Stimulated activated CD4-positive, alpha-beta T cell treated with anti-CD3 and anti-CD28 coated beads, Interleukin-1b, Interleukin-23, amount 100 ng/mL, for 1 hour (primary cell): ENCODE results near the gene TBCD.

Experiments
- DNase-seq, 2 donors: peaks; one replicate each; pipeline ENCODE4 v3.0.0-alpha.2; 2020; ENCODE audit warnings: low read depth in 2 of 2

Gene TBCD

DNA sequence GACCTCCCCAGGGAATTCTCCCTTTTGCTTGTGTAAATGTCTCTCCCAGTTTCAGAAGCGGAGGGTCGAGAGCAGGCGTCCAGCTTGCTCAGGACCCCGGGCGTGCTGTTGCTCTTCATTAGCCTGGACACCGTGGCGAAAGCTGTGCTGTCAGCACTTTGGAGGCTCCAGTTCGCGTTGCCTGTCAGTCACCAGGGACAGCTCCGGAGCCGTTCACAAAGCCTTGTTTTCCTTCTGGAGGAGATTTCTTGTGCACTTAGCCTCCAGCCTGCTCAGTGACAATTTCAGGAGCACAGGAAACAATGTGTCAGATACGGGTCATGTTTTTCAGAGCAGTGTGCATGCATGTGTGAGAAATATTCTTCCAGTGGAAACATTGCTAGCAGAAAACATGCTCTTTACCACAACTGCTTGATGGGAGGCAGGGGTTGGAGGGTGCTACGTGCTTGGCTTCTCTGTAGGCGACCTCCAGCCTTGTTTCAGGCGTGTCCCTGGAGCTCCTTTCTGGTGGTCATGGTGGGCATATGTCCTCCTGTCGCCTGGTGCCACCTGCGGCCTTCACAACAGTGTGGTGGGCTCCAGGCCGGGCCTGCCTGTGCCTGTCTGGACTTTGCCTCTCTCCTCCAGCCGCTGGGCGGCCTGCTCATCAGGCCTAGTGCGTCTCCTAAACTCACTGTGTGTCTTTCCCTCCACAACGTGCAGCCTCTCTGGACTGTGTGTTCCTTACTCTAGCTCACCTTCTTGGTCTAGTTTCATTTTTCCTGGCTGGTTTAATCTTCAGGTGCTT is 59.0 kb downstream of the TBCD start:
- no peak for DNase-seq

DNA sequence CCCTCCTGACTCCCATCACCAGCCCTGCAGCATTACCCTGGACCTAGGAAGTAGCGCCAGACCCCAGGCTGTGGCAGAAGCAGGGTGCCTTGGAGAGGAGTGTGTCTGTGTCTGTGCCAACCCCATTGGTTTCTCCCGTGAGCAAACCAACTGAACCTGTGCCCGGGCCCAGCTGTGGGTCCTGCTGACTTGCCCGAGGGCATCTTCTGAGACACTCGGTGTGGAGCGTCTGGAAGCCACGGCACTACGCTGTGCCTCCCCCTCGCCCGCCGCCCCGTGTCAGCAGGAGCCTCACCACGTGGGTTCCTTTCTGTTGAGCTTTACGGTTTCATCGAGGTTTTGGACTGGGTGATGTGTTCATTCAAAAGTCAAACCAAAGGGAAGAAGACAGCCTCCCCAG is 60.2 kb downstream of the TBCD start:
- DNase-seq = no peak

DNA sequence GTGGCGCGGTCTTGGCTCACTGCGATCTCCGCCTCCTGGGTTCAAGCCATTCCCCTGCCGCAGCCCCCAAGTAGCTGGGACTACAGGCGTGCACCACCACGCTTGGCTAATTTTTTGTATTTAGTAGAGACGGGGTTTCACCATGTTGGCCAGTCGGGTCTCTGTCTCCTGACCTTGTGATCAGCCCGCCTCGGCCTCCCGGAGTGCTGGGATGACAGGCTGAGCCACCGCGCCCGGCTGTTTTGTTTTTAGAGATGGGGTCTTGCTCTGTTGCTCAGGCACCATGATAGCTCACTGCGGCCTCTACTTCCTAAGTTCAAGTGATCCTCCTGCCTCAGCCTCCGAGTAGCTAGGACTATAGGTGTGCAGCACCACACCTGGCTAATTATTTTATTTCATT is 60.7 kb downstream of the TBCD start:
- DNase-seq = no peak

DNA sequence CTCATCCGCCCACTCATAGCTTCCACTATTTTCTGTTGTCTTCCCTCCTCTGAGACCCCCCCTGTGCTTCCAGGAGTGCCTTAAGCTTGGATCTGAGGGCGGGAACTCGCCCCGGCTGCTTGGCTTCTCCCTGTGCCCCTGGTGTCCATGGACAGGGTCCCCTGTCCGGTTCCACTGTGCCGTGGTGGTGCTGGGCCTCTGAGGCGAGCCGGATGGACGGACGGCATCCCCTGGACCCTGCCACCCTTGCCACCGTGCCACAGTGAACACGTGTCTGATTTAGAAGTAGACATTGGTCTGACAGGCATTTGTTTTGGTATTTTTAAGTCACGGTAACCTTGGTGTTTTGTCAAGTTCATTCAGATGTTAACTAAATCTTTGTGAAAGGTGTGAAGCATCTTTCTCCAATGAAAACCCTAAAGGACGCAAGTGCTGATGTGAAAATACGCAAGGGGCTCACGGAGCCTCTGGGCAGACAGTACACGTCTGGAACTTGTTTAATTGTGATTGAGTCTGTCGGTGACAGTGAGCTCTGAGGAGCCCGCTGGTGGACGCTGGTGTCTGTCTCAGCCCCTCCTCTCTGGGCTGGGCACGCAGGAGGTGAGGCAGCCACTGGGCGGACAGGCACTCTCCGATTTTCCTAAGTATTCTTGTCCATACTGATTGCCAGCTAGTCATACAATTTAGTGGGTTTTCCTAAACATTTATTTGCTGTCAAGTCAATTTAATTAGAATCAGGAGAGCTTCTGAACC is 61.6 kb downstream of the TBCD start:
- DNase-seq = no peak

DNA sequence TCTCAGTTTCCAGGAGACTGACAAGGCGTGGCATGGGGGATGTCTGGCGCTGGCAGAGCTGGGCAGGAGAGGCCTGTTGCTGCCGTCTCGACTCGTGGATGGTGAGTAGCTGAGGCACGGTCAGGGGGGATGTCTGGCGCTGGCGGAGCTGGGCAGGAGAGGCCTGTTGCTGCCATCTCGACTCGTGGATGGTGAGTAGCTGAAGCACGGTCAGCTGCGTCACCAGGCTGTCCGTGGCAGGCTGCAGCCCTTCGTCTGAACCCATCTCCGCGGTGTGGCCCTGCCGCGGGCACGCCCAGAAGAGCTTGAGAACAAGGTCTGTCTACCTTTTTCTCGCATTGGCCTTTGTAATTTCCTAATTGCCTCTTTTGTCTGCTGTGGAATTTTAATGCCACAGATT is 63.0 kb downstream of the TBCD start:
- DNase-seq = no peak

DNA sequence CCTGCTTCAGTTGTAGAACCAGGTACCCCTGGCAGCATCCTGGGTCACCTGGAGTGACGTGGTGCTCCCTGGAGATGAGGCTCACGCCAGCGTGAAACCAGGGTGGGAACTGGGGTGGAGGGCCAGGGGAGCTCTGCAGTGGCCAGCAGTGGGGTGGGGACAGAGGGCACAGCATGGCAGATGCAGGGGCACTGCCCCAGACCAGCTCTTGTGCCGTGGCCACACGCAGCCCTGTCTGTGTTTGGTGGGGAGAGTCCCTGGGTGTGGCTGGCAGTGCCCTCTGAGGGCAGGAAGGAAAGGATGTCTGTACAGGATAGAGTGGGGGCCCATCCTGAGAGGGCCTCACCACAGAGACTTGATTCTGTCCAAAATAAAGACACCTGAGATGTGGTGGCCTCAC is 63.5 kb downstream of the TBCD start:
- no peak for DNase-seq

DNA sequence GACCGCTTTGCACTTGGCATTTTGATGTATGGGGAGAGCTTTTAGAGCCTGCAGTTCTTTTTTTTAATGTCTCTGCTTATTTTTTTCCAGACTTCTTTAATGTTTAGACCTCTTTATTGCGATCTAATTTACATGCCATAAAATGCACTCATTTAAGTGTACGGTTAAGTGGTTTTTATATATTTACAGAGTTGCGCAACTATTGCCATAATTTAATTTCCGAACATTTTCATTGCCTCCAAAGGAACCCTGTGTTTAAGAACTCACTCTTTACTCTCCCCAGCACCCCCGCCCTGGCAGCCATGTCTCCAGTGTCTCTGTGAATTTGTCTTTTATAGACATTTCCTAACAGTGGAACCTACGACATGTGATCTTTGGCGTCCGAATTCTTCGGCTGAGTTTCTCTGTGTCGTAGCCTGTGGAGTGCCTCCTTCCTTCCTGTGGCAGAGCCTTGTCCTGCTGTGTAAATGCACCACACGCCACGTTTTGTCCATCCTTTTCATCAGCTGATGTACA is 64.0 kb downstream of the TBCD start:
- DNase-seq = no peak

DNA sequence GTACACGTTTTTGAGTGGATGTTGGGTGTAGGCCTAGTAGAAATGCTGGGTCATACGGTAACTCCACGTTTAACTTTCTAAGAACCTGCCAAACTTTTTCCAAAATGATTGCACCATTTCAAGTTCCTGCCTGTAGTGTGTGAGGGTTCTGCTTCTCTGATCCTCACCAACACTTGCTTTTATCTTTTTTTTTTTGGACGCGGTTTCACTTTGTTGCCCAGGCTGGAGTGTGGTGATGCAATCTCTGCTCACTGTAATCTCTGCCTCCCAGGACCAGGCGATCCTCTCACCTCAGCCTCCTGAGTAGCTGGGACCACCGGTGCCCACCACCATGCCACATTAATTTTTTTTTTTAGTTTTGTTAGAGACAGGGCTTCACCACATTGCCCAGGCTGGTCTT is 64.5 kb downstream of the TBCD start:
- DNase-seq = no peak

DNA sequence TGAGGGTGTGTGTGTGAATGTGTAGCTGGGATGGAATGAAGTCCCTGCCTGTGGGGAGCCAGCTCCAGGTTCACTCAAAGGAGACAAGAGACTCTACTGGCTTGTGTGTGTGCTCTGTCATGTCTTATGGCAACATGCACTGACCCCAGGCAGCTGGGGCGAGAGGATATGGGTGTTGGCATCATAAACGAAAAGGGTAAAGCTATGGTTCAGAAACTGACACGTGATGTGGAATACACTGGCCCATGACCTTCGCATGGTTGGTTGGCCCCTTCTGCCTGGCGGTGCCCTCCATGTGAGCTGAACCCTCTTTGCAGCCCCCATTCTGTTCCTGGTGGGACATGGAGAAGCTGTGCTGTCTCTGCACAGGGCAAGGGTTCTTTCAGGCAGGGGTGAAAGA is 66.1 kb downstream of the TBCD start:
- DNase-seq = no peak

DNA sequence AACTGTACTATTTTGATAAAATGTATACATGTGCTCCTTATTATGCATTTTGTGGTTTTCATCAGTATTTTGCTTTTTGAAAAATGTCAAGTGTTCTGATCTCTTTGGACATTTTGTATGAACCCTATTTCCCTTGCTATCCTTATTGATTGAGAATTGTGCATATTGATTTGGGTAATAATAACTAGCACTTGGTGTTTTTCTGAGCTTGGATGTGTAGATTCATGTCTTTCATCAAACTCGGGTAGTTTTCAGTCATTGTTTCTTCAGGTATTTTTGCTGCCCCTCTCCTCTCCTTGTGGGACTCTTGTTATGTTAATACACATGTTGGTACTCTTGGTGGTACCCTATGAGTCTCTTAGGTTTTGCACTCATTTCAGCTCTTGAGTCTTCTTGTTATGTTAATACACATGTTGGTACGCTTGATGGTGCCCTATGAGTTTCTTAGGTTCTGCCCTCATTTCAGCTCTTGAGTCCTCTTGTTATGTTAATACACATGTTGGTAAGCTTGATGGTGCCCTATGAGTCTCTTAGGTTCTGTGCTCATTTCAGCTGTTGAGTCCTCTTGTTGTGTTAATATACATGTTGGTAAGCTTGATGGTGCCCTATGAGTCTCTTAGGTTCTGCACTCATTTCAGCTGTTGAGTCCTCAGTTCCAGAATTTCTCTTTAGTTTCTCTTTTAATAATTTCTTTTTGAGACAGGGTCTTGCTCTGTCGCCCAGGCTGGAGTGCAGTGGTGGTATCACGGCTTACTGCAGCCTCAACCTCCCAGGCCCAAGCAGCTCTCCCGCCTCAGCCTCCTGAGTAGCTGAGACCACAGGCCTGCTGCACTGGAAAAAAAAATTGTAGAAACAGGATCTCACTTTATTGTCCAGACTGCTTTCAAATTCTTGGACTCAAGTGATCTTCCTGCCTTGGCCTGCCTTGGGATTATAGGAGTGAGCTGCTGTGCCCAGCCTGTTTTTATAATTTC is 68.7 kb downstream of the TBCD start:
- no peak for DNase-seq

DNA sequence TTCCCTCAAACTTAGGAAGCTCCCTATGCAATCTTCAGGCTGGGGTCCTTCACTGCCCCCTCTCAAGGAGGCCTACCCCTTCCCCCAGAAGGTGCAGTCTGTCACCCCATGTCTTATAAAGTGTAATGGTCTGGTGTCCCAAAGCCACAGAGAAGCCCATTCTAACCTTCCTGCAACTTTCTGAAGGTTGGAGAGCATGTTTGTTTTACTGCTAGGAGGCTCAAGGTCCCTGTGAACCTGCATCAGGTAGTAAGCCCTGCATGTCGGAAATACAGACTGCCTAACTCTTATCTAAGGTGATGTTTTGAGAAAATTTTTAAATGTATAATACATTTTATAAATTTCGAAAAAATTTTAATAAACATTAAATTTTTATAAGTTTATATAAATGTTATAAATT is 69.7 kb downstream of the TBCD start:
- no peak for DNase-seq

DNA sequence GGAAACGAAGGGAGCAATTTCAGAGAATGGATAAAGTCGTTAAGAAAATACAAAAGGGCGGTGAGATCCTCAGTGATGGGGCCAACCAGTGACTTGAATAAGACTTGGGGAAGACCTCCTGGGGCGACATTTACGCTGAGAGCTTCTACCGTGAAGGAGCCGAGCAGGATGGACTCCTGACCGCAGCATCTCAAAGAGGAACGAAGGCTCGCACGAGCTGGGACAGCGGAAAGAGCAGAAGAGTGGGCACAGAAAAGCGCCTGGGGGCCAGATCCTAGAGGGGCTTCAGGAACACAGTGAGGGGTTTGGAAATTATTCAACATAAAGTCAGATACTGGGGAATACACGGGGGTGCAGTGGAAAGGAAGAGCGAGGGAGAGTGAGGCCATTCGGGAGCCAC is 70.4 kb downstream of the TBCD start:
- DNase-seq = no peak

DNA sequence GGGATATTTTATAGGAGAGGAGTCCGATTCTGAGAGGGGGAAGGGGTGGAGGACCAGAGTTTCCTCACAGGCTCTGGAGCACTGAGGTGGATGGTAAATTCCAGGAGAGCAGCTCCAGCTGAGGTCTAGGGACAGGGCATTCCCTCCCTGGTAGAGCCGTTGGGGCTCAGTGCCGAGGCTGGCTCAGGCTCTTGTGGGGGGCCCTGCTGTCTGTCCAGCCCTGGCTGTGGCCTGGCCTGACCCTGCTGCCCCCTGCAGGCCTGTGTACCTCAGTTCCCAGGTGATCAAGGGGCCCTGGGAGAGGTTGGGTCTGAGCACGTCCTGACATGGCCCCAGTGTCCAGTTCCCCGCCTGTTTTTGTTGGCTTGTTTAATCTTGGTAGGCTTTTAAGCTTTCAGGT is 71.1 kb downstream of the TBCD start:
- no peak for DNase-seq

DNA sequence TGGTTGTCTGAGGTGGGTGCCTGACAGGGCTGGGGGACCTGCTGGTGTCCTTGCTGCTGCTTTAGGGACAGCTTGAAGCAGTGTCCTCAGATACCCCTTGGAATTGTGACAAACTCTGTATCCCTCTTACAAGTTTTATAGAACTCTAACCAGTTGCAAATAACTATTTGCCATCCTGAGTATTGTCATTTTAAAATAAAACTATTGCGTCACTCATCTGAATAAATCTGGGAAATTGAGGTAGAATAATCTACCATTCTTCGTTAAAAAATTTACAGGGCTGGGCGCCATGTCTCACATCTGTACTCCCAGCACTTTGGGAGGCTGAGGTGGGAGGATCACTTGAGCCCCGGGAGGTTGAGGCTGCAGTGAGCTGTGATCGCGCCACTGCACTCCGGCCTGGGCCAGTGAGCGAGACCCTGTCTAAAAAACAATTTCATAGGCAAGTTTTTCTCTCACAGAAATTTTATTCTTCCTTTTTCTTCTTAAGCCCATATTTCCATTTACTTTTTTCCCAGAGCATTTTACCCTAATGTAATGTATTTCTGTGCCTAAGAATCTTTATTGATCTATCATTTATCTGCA is 73.8 kb downstream of the TBCD start:
- no peak for DNase-seq

DNA sequence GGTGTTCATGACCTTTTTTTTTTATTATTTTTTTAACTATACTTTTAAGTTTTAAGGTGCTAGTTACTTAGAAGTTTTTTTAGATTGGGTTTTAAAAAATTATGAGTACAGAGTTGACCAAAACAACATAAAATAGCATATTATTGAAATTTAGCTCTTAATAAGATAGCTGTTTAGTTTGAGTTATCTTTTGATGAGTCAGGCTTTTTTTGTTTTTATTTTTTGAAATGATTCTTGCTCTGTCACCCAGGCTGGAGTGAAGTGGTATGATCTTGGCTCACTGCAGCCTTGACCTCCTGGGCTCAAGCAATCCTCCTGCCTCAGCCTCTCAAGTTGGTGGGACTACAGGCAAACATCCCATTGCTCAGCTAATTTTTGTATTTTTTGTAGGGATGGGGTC is 74.3 kb downstream of the TBCD start:
- DNase-seq = no peak

DNA sequence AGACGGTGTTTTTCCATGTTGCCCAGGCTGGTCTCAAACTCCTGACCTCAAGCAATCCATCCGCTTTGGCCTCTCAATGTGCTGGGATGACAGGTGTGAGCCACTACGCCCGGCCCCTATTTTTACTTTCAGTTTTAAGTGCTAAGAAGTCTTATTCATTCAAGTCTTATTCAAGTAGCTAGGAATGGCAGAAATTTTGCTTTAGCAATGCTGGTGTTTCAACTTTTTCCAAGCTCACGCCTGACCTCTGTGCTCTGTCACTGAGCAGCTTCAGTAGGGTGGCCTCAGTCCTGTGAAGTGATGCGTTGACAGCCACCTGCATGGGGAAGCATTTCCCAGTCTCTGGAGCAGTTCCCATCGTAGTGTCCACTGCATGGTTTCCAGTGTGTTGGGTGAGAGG is 75.1 kb downstream of the TBCD start:
- no peak for DNase-seq

DNA sequence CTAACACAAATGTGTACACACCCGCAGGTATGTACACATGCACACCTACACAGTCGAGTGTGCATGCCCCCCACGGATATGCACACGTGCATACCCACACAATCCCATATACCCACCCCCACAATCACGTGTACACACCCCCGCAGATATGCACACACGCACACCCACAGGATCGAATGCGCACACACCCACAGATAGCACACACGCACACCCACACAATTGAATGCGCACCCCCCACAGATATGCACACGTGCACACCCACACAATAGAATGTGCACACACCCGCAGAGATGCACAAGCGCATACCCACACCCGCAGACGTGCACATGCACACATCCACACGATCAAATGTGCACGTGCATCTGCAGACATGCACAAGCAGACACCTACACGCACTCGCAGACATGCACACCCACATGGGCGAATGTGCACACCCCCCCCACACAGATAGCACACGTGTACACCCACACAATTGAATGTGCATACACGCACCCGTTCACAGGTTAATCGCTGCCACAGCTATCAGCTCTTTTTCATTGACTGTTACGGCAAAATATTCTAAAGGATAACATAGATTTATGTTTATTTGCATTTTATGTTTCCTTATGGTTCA is 77.1 kb downstream of the TBCD start:
- no peak for DNase-seq

DNA sequence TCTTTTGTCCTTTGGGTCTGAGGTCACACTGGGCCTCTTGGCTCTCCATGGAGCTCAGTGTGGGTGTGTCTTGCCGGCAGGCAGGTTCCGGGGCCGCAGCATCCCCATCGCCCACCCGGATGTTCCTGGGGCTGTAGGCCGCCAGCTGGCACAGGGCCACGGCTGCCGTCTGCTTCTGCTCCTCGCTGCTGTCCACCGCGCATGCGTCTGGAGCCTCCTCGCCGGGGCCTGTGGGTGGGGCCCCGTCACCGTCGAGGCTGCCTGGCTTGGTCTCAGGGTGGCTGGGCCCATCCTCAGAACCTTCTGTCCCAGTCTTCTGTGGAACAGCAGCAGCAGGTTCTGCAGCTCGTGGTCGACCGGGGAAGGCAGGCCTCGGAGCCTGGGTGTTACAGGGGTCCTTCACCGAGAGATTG is 78.4 kb downstream of the TBCD start:
- DNase-seq = no peak

DNA sequence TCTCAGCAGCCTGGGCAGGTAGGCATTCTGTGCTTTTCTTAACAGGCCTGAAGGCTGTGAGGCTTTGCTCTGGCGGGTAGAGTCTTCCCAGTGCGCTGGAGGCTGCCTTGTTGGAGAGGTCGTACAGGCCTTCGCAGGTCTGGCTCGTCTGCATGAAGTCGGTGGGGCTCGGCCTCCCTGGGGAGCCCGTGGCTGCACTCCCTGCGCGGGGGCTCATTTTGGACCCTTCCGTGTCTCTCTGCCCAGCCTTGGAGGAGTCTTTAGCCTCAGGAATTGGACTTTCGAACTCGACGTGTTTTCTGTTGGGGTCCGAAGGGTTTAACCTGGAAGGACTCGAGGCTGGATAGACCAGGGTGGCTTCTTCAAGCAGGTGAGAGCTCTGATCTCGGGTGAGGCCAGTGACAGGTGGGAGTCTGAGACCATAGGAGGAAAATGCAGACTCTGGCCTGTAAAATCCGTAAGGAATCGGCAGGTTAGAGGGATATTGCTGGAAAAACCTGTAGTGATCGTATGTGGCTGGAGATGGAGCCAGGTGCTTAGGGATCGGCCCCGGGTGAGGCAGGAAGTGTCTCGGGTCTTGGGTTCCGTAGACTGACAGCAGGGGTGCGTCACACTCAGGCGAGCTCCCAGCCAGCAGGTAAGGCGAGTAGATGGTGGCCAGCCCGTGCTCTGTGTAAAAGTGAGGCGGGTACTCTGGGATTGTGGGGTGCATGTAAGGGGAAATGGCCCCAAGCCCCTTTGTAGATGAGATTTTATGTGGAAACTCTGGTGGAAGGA is 79.4 kb downstream of the TBCD start:
- DNase-seq = no peak

DNA sequence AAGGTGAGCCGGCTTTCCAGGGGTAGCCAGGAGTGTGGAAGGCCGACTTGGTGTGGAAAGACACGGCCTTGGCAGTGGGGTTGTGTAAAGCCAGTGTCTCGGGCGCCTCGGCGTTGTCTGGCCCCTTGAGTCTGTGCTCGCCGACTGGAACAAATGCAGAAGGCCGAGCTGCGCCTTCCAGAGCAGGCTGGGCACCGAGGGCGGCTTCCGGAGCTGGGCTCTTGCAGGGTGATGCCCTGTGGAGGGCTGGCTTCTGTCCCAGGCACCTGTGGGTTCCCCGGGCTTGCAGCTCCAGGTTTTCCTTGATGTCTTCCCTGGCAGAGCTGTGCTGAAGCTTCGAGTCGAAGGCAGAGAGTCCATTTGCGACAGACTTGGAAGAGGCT is 79.9 kb downstream of the TBCD start:
- DNase-seq = no peak

DNA sequence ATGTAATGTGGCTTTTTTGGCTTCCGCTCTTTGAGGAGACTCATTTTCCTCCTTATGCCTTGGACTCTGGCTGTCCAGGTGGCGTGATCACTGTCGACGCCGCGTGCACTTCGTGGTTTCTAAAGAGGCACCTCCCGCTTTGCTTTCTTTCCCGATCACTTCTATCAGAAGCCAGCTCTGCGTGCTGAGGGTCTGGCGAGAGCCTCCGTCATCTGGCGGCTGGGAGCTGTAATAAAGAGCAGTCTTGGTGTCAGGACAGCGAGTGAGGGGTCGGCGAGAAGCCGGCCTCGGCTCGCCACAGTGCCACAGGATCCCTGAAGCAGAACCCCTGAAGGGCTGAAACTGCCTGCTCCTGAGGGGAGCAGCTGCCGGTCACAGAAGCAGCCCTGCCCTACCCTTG is 80.5 kb downstream of the TBCD start:
- no peak for DNase-seq
